Measurements from ENCODE around the gene BRAP.
A peak's percentile ranks its signal among the peaks of the same experiment; 100 is the strongest.
"Not testable (repeated sequence)": the region's sequence is repeated elsewhere in the genome, so short reads cannot be mapped to it uniquely, and the experiment has no call there.

BRAP gene

GRCh38 chr12:111606767-111607230, 79.0 kb downstream of the BRAP start:
- DNase-seq (ENCODE audit: low spot score): peak; percentile 64

- DNase-seq (ENCODE audit: low spot score): peak; percentile 17
Observed at GRCh38 chr12:111605911-111606766, 79.6 kb downstream of the BRAP start.

- DNase-seq (ENCODE audit: low spot score): not testable (repeated sequence)
Observed at GRCh38 chr12:111602857-111603256, 82.9 kb downstream of the BRAP start.

- DNase-seq (ENCODE audit: low spot score): no peak
Observed at GRCh38 chr12:111602348-111602747, 83.4 kb downstream of the BRAP start.

- DNase-seq (ENCODE audit: low spot score): not testable (repeated sequence)
Observed at GRCh38 chr12:111600986-111601385, 84.8 kb downstream of the BRAP start.

- no peak for DNase-seq (ENCODE audit: low spot score)
Observed at GRCh38 chr12:111600205-111600642, 85.5 kb downstream of the BRAP start.

GRCh38 chr12:111599453-111600204, 86.1 kb downstream of the BRAP start:
- DNase-seq (ENCODE audit: low spot score): peak; percentile 65

- peak; percentile 15 for DNase-seq (ENCODE audit: low spot score)
Observed at GRCh38 chr12:111598637-111599452, 86.9 kb downstream of the BRAP start, which contains the start of gene ATXN2. Gene ATXN2 (minus strand): TSS chr12:111599315. CDS start chr12:111599034, 281 bp downstream.

GRCh38 chr12:111597831-111598636, 87.7 kb downstream of the BRAP start:
- peak; percentile 38 for DNase-seq (ENCODE audit: low spot score)

GRCh38 chr12:111596985-111597830, 88.5 kb downstream of the BRAP start:
- DNase-seq (ENCODE audit: low spot score): peak; percentile 68

- not testable (repeated sequence) for DNase-seq (ENCODE audit: low spot score)
Observed at GRCh38 chr12:111595341-111595835, 90.4 kb downstream of the BRAP start.
